ENCODE results near the gene EXOG.

The EXOG gene

GRCh38 chr3:38480930-38481329, 15.2 kb upstream of the EXOG start:
- no peak for TF ChIP-seq CTCF (conservative IDR thresholded peaks at IDR 0.05)
- no peak overlapping the region for H3K27ac ChIP-seq

GRCh38 chr3:38482951-38483350, 13.2 kb upstream of the EXOG start:
- TF ChIP-seq CTCF (conservative IDR thresholded peaks at IDR 0.05), result no peak
- no peak overlapping the region for H3K27ac ChIP-seq

- no peak overlapping the region for H3K27ac ChIP-seq
- TF ChIP-seq CTCF (conservative IDR thresholded peaks at IDR 0.05), result no peak
Observed at GRCh38 chr3:38487323-38487722, 8.8 kb upstream of the EXOG start.

- TF ChIP-seq CTCF (conservative IDR thresholded peaks at IDR 0.05), result no peak
- no peak overlapping the region for H3K27ac ChIP-seq
Observed at GRCh38 chr3:38488949-38489348, 7.2 kb upstream of the EXOG start.

GRCh38 chr3:38489766-38490165, 6.4 kb upstream of the EXOG start:
- no peak for TF ChIP-seq CTCF (conservative IDR thresholded peaks at IDR 0.05)
- no peak overlapping the region for H3K27ac ChIP-seq

GRCh38 chr3:38490281-38491030, 5.7 kb upstream of the EXOG start:
- TF ChIP-seq CTCF (conservative IDR thresholded peaks at IDR 0.05), result no peak
- H3K27ac ChIP-seq, result no peak overlapping the region

GRCh38 chr3:38491215-38491614, 4.9 kb upstream of the EXOG start:
- H3K27ac ChIP-seq, result no peak overlapping the region
- no peak for TF ChIP-seq CTCF (conservative IDR thresholded peaks at IDR 0.05)
